ENCODE data around the gene OR2T5.
"Not testable (repeated sequence)": the region's sequence is repeated elsewhere in the genome, so short reads cannot be mapped to it uniquely, and the experiment has no call there.

Gene OR2T5

GRCh38 chr1:248488289-248488688 lies at the start of gene OR2T5:
Gene OR2T5 (plus strand): TSS chr1:248488589. CDS start chr1:248488589, 0 bp downstream.
- not testable (repeated sequence) for DNase-seq (ENCODE audit: low spot score)

- not testable (repeated sequence) for DNase-seq (ENCODE audit: low spot score)
These were observed 49.7 kb upstream of the OR2T5 start for GRCh38 chr1:248438668-248439067.

GRCh38 chr1:248439283-248439682 lies 49.1 kb upstream of the OR2T5 start:
- DNase-seq (ENCODE audit: low spot score): not testable (repeated sequence)

DNA sequence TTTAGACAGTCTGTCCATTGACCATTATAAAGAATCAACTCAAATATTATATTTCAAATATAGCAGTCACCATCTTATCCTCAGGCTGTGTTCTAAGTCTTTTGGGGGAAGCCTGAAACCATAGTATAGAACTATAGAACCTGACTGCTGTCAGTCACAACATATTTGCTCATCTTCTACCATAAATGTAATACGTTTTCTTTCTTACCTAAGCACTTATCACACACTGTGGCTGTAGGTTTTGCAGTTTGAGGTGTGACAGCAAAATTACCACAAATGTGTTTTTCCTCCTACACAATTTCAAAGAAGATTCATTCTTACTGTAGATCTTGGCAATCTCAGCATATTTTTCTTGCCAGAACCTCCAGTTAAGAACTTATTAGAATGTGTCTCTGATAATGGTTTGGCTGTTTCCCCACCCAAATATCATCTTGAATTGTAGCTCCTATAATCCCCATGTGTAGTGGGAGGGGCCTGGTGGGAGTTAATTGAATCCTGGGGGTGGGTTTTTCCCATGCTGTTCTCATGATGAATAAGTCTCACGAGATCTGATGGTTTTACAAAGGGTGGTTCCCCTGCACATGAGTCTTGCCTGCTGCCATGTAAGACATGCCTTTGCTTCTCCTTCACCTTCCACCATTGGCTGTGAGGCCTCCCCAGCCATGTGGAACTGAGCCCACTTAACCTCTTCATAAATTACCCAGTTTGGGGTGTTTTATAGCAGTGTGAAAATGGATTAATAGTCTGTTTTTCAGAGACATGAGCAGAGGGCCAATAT lies 45.7 kb upstream of the OR2T5 start:
- not testable (repeated sequence) for DNase-seq (ENCODE audit: low spot score)

- DNase-seq (ENCODE audit: low spot score): not testable (repeated sequence)
These were observed 43.8 kb upstream of the OR2T5 start for GRCh38 chr1:248444603-248445002.

- DNase-seq (ENCODE audit: low spot score): not testable (repeated sequence)
These were observed 43.0 kb upstream of the OR2T5 start, which contains the start of gene OR2T2 for GRCh38 chr1:248445399-248445798. Gene OR2T2 (plus strand): TSS chr1:248445637. CDS start chr1:248452798, 7,161 bp downstream.

GRCh38 chr1:248448409-248449074 lies 39.8 kb upstream of the OR2T5 start:
- DNase-seq (ENCODE audit: low spot score): not testable (repeated sequence)

DNA sequence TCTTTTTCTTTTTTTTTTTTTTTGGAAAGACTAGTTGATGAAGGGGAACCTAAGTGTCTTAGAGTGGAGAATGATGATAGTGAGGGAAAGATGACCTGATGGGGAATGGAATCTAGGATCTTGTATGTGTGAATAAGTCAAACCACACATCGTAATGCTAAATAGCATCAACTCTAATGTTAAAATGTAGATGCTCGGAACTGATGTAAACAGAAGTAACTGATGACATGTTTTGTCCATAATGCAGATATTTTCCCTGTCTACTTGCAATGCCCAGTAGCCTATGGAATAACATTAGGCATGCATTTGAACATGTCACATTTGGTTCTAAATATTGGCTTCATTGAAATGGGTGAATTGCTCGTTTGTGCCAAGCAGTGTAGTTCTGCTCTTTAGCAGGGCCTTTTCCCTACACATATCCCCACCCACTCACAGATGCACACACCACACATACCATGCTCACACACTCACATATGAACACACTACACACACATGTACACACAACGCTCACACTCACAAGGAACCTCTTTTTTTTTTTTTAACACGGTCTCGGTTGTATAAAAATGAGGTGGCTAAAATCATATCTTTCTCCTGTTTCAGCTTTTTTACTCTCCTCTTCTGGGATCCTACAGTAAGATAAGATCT lies 38.4 kb upstream of the OR2T5 start:
- not testable (repeated sequence) for DNase-seq (ENCODE audit: low spot score)

DNA sequence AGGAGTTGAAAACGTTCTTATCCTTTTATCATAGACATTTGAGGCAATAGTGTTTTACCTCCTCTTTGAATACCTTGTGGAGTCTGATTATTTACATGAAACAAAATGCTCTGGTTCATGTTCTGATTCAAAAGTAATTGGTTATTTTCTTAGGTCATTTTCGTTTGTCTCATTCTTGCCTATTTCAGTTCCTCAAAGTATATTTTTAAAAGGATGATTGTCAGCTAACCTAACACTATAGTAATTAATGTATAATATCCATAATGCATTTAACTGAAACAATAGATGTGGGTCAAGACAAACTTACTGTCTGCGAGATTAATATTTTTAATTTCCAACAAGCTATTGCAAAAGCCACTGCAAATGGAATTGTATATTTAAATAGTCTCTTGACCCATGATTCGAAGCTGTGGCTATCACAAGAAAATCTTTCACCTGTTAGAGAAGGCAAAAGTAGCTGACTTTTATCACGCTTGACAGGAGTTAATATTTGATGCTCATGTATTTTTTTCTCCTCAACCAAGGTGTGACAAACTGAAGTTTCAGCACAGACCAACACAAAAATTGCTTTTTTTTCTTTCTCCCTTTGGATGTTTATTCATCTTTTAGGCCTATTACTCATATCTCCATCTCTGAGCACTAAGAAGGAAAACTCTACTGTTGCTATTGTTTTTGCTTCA lies 37.8 kb upstream of the OR2T5 start:
- DNase-seq (ENCODE audit: low spot score): not testable (repeated sequence)

- not testable (repeated sequence) for DNase-seq (ENCODE audit: low spot score)
These were observed 34.8 kb upstream of the OR2T5 start for GRCh38 chr1:248453619-248454018.

GRCh38 chr1:248455045-248455444 lies 33.3 kb upstream of the OR2T5 start:
- DNase-seq (ENCODE audit: low spot score): not testable (repeated sequence)

DNA sequence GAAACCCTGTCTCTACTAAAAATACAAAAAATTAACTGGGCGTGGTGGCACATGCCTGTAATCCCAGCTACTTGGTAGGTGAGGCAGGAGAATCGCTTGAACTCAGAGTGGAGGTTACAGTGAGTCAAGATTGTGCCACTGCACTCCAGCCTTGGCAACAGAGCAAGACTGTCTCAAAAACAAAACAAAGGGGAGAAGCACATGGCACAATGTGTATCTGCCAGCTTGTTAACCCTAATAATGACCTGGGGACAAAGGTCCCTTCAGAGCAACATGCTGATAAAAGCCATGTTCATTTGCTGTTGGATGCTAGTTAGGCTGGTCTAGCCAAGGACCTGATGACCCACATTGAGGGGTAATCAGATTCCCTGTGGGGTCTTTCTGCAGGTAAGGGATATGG lies 31.8 kb upstream of the OR2T5 start:
- DNase-seq (ENCODE audit: low spot score): not testable (repeated sequence)

GRCh38 chr1:248459117-248459516 lies 29.3 kb upstream of the OR2T5 start:
- not testable (repeated sequence) for DNase-seq (ENCODE audit: low spot score)

DNA sequence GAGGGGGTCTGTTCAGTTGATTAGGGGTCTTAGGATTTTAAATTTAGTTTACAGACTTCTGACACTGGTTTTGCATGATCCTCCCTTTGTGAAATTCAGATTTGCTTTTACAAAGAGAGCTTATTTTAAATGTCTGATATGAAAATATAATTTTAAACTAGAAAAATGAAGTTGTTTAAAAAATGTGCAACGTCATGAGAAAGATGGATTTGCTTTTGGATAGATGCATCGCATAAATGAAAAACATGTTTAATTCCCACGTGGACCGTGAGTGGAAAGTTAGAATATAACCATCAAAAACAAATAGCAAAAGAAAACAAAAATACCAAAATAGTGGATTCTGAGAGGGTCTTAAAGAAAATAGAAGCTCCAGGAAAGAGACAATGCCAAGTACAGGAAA lies 17.2 kb upstream of the OR2T5 start:
- TF ChIP-seq, protein P1, sequence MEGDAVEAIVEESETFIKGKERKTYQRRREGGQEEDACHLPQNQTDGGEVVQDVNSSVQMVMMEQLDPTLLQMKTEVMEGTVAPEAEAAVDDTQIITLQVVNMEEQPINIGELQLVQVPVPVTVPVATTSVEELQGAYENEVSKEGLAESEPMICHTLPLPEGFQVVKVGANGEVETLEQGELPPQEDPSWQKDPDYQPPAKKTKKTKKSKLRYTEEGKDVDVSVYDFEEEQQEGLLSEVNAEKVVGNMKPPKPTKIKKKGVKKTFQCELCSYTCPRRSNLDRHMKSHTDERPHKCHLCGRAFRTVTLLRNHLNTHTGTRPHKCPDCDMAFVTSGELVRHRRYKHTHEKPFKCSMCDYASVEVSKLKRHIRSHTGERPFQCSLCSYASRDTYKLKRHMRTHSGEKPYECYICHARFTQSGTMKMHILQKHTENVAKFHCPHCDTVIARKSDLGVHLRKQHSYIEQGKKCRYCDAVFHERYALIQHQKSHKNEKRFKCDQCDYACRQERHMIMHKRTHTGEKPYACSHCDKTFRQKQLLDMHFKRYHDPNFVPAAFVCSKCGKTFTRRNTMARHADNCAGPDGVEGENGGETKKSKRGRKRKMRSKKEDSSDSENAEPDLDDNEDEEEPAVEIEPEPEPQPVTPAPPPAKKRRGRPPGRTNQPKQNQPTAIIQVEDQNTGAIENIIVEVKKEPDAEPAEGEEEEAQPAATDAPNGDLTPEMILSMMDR (IDR thresholded peaks at IDR 0.05; ENCODE audit: extremely low read depth, missing control alignments): no peak
- no peak for DNase-seq (ENCODE audit: low spot score)

DNA sequence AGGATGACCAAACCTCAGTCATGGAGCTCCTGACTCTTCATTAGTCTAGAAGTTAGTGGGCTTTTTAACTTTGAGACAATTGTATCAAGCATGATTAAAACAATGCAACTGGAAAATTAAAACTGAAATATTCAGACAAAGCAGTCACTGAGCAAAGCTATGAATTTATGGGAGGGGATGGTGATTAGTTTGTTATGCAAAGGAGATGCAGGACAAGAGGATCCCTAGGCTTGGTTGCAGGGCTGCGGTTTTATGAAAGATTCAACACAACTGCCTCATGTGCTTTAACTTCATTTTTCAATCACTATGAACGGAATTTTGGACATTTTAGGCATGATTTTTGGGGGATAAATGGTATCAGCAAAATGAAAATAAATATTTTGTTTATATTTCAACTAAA lies 16.3 kb upstream of the OR2T5 start:
- DNase-seq (ENCODE audit: low spot score): not testable (repeated sequence)

GRCh38 chr1:248473051-248473450 lies 15.3 kb upstream of the OR2T5 start, which contains the start of gene OR2T3:
Gene OR2T3 (plus strand): TSS chr1:248473351. CDS start chr1:248473351, 0 bp downstream.
- DNase-seq (ENCODE audit: low spot score): not testable (repeated sequence)

DNA sequence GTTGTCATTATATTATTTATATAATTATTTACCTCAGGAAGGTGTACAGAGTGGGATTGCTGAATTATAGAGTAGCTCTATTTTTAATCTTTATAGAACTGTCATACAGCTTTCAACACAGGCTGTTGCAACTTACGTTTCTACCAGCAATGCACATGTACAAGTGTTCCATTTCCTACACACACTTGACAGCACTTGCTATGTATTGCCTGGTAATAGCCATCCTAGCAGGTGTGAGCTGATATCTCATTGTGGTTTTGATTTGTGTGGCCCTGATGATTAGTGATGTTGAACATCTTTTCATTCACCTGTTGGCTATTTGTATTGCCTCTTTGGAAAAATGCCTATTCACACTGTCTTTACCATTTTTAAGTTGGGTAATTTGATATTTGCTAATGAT lies 12.7 kb upstream of the OR2T5 start:
- not testable (repeated sequence) for DNase-seq (ENCODE audit: low spot score)

DNA sequence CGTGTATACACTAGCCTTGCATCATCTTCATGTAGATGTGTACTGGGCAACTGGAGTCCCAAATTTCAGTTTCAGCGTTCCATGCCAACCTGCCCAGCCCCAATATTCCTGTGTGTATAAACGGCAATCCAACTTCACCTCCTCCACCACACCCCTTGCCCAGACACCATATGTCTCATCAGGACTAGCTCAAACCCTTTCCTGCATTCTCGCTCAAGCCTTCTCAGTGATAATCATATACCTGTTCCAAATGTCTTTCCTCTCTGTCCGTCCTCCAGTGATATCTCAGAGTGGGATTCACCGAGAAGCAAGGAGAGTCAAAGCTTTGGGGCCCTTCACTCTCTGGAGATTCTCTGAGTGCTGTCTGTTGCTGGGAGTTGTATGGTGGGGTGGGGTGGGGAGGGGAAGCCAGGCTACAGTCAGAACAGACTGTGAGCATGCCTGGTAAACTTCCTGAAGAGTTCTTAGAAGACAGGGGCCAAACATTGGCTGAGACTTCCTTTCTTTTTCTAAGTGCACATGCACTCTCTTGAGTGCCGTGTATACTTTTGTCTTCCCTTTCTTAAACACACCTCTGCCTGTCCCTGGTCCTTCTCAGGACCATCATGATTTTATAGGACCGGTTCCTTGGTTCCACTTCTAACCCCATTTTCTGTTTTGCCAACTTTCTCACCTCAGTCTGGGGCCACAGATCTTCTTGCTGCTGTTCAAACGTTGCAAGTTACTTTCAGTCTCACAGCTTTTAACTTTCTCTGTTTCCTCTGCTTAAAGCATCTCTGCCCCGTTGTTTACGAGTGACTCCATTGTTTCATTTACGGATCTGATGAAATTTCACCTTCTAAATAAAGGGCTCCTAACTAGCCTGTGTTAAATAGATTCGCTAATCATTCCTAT lies 6.5 kb upstream of the OR2T5 start:
- DNase-seq (ENCODE audit: low spot score): peak; percentile 2

- DNase-seq (ENCODE audit: low spot score): not testable (repeated sequence)
These were observed 8.3 kb downstream of the OR2T5 start for GRCh38 chr1:248496661-248497060.

All from GM20000 (cell line).